ENCODE measurements around the gene ACOT11. TPM values are rescaled to one million over a fixed set of nuclear protein-coding genes. Genes with fewer than 3 reads are reported as not detected.

ACOT11 gene
- total and polyA plus RNA-seq, 3 experiments from 2014 or later = 0.09 to 0.58 (median 0.37) TPM

DNA sequence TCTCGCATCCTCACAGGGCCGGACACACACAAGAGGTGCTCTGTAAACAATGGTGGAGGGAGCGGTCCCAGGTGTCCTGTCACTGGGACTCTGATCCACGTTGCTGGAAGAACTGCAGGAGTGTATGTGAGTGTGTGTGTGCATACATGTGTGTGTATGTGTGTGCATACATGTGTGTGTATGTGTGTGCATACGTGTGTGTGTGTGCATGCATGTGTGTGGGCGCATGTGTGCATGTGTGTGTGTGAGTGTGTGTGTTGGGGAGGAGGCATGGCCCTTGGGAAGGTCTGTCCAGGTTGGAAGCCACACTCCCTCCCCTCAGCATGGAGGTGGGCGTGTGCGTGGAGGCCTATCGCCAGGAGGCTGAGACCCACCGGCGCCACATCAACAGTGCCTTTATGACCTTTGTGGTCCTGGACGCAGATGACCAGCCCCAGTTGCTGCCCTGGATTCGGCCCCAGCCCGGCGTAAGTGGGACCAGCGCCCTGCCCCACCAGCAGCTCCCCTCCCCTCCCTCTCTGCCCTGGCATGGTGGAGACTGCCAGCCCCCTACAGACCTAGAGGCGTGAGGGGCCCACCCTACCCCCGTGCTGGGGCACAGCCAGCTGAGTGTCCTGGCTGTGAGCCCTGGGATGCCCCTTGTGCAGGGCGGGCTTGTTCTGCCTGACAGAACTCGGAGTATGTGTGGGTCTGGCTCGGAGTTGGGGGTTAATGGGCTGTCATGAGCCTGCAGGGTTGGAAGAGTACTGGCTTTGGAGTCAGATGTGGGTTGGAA, 53.1 kb downstream of the ACOT11 start:
- Histone ChIP-seq H3K27ac (ENCODE audit: low read depth, low read length) (no peak overlapping the region), H3K4me3 (ENCODE audit: low read length) (no peak overlapping the region), H3K27me3 (ENCODE audit: insufficient read depth, low read length, poor library complexity, severe bottlenecking) (no peaks in the 10 kb centered on the region), H3K36me3 (ENCODE audit: insufficient read depth, low read length) (no peaks in the 10 kb centered on the region), H3K9me3 (ENCODE audit: low read length) (no peaks in the 10 kb centered on the region), H3K4me1 (ENCODE audit: insufficient read depth, low read length) (peaks cover 10% of the 10 kb centered on the region)
- Mint-ChIP-seq H3K9me3 (no peaks in the 10 kb centered on the region), H3K4me1 (peaks cover 10 to 15% (median 10%) of the 10 kb centered on the region in 3 donors), H3K36me3 (no peaks in the 10 kb centered on the region), H3K4me3 (no peak overlapping the region), H3K27ac (no peak overlapping the region), H3K27me3 (no peaks in the 10 kb centered on the region)
- POLR2A ChIA-PET = no interaction called here
- CTCF ChIA-PET = no interaction called here
- no peak for DNase-seq

DNA sequence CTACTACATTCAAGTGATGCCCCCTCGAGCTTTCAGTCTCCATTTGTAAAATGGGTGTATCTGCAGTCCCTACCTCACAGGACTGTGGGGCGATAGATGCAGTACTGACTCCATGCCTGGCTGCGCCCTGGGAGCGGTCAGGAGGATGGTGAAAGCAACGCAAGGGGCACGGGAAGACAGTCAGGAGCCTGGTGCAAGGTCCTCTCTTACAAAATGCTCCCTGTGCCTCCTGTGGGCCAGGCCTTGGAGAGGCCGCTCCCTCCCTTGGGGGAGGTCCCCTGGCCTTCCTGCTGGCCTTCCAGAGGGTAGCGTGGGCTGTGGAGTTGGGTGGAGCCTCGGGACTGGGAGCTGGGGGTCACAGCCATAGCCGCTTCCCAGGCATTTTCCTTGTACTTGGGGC, 53.7 kb downstream of the ACOT11 start:
- Histone ChIP-seq H3K4me3 (ENCODE audit: low read length) (no peak overlapping the region), H3K4me1 (ENCODE audit: insufficient read depth, low read length) (peaks cover 10% of the 10 kb centered on the region), H3K27ac (ENCODE audit: low read depth, low read length) (no peak overlapping the region), H3K36me3 (ENCODE audit: insufficient read depth, low read length) (no peaks in the 10 kb centered on the region), H3K9me3 (ENCODE audit: low read length) (no peaks in the 10 kb centered on the region), H3K27me3 (ENCODE audit: insufficient read depth, low read length, poor library complexity, severe bottlenecking) (no peaks in the 10 kb centered on the region)
- no peak overlapping the region for H3K4me3 Mint-ChIP-seq
- no peaks in the 10 kb centered on the region for H3K27me3 Mint-ChIP-seq
- ChIA-PET POLR2A (no interaction called here), CTCF (no interaction called here)
- no peak for DNase-seq
- no peaks in the 10 kb centered on the region for H3K36me3 Mint-ChIP-seq
- H3K9me3 Mint-ChIP-seq = no peaks in the 10 kb centered on the region
- peaks cover 10 to 15% (median 10%) of the 10 kb centered on the region in 3 donors for H3K4me1 Mint-ChIP-seq
- no peak overlapping the region for H3K27ac Mint-ChIP-seq

DNA sequence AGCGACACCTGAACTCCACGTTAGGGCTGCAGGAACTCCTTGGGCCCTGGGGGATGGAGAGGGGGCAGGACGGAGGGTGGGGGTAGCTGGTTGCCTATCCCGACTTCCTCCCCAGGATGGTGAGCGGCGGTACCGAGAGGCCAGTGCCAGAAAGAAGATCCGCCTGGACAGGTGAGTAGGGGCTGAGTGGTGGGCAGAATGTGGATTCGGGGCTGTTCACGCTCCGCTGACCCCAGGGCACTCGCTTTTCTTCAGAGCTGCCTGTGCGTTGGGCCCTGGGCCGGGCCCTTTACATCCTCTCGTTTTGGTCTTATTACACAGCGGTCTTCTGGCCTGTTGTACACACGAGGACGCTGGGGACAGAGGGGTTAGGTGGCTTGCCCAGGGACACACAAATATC, 54.5 kb downstream of the ACOT11 start:
- H3K4me3 Mint-ChIP-seq = no peak overlapping the region
- peak overlapping the region in 1 of 8 donors; percentile 23 for H3K27ac Mint-ChIP-seq

DNA sequence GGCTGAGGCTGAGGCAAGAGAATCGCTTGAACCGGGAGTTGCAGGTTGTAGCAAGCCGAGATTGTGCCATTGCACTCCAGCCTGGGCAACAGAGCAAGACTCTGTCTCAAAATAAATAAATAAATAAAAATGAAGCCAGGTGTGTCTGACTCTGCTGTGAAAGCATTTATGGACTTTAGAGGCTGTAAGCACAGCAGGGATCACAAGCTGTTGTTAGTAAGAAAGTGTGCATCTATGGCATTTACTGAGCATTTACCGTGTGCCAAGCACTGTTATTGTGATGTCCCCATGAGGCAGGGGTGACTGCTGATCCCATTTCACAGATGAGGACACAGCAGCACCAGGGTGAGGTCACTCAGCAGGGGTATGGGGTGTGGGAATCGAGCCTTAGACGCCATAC, 55.2 kb downstream of the ACOT11 start:
- CTCF ChIA-PET = no interaction called here
- Mint-ChIP-seq H3K4me1 (peaks cover 10 to 15% (median 10%) of the 10 kb centered on the region in 3 donors), H3K27me3 (no peaks in the 10 kb centered on the region), H3K27ac (peak overlapping the region in 1 of 8 donors; percentile 67), H3K36me3 (no peaks in the 10 kb centered on the region), H3K9me3 (no peaks in the 10 kb centered on the region), H3K4me3 (no peak overlapping the region)
- Histone ChIP-seq H3K4me3 (ENCODE audit: low read length) (no peak overlapping the region), H3K27me3 (ENCODE audit: insufficient read depth, low read length, poor library complexity, severe bottlenecking) (no peaks in the 10 kb centered on the region), H3K36me3 (ENCODE audit: insufficient read depth, low read length) (no peaks in the 10 kb centered on the region), H3K9me3 (ENCODE audit: low read length) (no peaks in the 10 kb centered on the region), H3K27ac (ENCODE audit: low read depth, low read length) (no peak overlapping the region), H3K4me1 (ENCODE audit: insufficient read depth, low read length) (peaks cover 10% of the 10 kb centered on the region)
- no peak for DNase-seq
- POLR2A ChIA-PET = no interaction called here

More for the DNA sequence above, 54.5 kb downstream of the ACOT11 start:
- Histone ChIP-seq H3K9me3 (ENCODE audit: low read length) (no peaks in the 10 kb centered on the region), H3K27me3 (ENCODE audit: insufficient read depth, low read length, poor library complexity, severe bottlenecking) (no peaks in the 10 kb centered on the region), H3K4me3 (ENCODE audit: low read length) (no peak overlapping the region), H3K36me3 (ENCODE audit: insufficient read depth, low read length) (no peaks in the 10 kb centered on the region), H3K4me1 (ENCODE audit: insufficient read depth, low read length) (peaks cover 10% of the 10 kb centered on the region), H3K27ac (ENCODE audit: low read depth, low read length) (no peak overlapping the region)
- Mint-ChIP-seq H3K9me3 (no peaks in the 10 kb centered on the region), H3K27me3 (no peaks in the 10 kb centered on the region), H3K36me3 (no peaks in the 10 kb centered on the region), H3K4me1 (peaks cover 10 to 15% (median 10%) of the 10 kb centered on the region in 3 donors)
- no peak for DNase-seq
- ChIA-PET POLR2A (no interaction called here), CTCF (no interaction called here)

DNA sequence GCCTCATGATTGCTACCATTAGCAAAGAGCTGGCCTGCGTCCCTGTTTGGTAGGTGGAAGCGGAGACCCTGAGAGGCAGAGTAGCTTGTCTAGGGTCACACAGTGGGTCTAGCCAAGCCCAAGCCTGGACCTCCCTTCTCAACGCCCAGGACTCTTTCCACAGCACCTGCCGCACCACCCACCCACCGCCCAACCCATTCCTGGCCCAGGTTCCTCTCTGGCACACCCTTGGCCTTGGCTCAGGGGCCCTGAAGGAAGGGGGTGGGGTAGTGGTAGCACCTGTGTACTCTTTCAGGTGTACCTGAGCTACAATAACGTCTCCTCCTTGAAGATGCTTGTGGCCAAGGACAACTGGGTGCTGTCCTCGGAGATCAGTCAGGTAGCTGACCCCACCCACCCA, 56.0 kb downstream of the ACOT11 start:
- DNase-seq = no peak
- Histone ChIP-seq H3K36me3 (ENCODE audit: insufficient read depth, low read length) (no peaks in the 10 kb centered on the region), H3K4me1 (ENCODE audit: insufficient read depth, low read length) (peaks cover 10% of the 10 kb centered on the region), H3K27me3 (ENCODE audit: insufficient read depth, low read length, poor library complexity, severe bottlenecking) (no peaks in the 10 kb centered on the region), H3K9me3 (ENCODE audit: low read length) (no peaks in the 10 kb centered on the region), H3K4me3 (ENCODE audit: low read length) (no peak overlapping the region), H3K27ac (ENCODE audit: low read depth, low read length) (no peak overlapping the region)
- CTCF ChIA-PET = no interaction called here
- H3K4me1 Mint-ChIP-seq = peaks cover 10 to 15% (median 10%) of the 10 kb centered on the region in 3 donors
- no peaks in the 10 kb centered on the region for H3K9me3 Mint-ChIP-seq
- no peak overlapping the region for H3K4me3 Mint-ChIP-seq
- H3K27me3 Mint-ChIP-seq = no peaks in the 10 kb centered on the region
- peak overlapping the region in 3 of 8 donors; percentile 60 to 85 (median 72) for H3K27ac Mint-ChIP-seq
- no peaks in the 10 kb centered on the region for H3K36me3 Mint-ChIP-seq
- POLR2A ChIA-PET = no interaction called here

DNA sequence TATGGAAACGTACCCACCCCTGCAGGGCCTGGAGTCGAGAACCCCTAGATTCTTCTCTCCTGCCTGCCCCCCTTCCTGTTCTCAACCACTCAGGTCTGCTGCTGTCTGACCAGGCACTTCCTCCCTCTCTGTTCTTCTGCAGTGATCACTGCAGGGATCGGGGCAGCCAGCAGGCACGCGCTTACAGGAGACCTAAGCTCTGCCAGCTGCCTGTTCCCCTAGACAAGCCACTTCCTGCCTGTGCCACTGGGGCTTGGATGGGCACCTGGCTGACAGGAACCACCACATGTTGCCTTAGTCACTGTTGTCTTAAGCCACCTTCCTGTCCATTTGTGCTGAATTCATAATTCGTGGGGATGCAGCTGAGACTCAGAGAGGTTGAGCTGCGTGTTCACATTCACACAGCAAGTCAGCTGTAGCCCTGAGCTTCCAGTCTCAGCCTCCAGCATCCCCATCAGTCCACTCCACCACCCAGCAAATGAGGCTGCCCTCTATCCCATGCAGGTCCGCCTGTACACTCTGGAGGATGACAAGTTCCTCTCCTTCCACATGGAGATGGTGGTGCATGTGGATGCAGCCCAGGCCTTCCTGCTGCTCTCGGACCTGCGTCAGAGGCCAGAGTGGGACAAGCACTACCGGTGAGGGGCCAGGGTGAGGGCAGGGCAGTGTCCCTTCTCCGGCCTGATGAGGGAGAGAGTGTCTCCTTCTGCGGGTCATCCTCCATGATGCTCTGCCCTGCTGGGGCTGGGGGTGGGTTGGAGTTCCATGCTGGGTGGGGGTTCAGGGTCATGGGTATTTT, 56.7 kb downstream of the ACOT11 start:
- DNase-seq = peak in 2 of 5 donors; percentile 15 to 33
- Histone ChIP-seq H3K4me1 (ENCODE audit: insufficient read depth, low read length) (peaks cover 10% of the 10 kb centered on the region), H3K9me3 (ENCODE audit: low read length) (no peaks in the 10 kb centered on the region), H3K36me3 (ENCODE audit: insufficient read depth, low read length) (no peaks in the 10 kb centered on the region), H3K27me3 (ENCODE audit: insufficient read depth, low read length, poor library complexity, severe bottlenecking) (no peaks in the 10 kb centered on the region), H3K27ac (ENCODE audit: low read depth, low read length) (no peak overlapping the region), H3K4me3 (ENCODE audit: low read length) (no peak overlapping the region)
- Mint-ChIP-seq H3K4me1 (peaks cover 10 to 15% (median 10%) of the 10 kb centered on the region in 3 donors), H3K27ac (peak overlapping the region in 5 of 8 donors; percentile 25 to 85 (median 61)), H3K27me3 (peaks cover 0 to 2% of the 10 kb centered on the region in 2 donors), H3K4me3 (no peak overlapping the region), H3K36me3 (no peaks in the 10 kb centered on the region), H3K9me3 (no peaks in the 10 kb centered on the region)
- ChIA-PET POLR2A (no interaction called here), CTCF (no interaction called here)

DNA sequence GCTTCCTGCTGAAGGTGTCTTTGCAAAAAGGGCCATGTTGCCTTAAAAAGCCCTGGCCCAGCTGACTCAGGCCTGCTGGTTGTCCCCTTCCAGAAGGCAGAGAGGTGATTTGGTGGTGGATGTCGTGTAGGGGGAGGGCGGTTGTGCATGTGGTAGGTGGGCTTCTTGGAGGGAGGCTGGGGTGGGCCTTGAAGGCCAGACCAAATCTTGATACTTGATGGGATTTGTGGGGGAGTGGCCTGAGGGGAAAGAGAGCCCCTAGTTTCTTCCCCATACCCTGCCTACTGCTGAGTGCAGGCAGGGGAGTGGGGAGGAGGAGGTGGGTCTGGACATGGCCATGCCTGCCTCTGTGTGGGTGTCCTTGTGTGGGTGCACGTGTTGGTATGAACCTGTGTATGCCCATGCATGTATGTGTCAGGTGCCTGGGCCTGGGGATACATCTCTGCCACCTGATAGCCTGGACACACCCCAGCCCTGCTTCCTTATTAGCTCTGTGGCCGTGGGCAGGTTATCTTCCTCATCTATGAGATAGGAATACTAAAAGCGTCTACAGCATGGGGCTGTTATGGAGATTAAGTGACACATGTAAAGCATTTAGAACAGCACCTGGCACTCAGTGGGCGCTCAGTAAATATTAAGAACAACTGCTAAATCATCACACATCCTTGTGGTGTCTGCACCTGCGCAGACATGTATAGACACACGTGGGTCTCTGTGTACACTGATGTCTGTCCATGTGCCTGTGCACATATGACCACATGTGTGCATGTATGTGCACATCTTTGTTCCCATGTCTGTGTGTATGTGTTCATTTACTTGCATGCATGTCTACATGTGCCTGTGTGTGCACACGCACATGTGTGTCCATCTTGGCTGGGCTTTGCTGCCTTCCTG, 58.3 kb downstream of the ACOT11 start:
- H3K36me3 Mint-ChIP-seq = no peaks in the 10 kb centered on the region
- Histone ChIP-seq H3K4me3 (ENCODE audit: low read length) (no peak overlapping the region), H3K9me3 (ENCODE audit: low read length) (no peaks in the 10 kb centered on the region), H3K36me3 (ENCODE audit: insufficient read depth, low read length) (no peaks in the 10 kb centered on the region), H3K27me3 (ENCODE audit: insufficient read depth, low read length, poor library complexity, severe bottlenecking) (no peaks in the 10 kb centered on the region), H3K27ac (ENCODE audit: low read depth, low read length) (no peak overlapping the region), H3K4me1 (ENCODE audit: insufficient read depth, low read length) (peaks cover 10% of the 10 kb centered on the region)
- DNase-seq = no peak
- POLR2A ChIA-PET = no interaction called here
- CTCF ChIA-PET = no interaction called here
- no peak overlapping the region for H3K4me3 Mint-ChIP-seq
- H3K27me3 Mint-ChIP-seq = peaks cover 3 to 5% of the 10 kb centered on the region in 2 donors
- H3K9me3 Mint-ChIP-seq = no peaks in the 10 kb centered on the region
- H3K27ac Mint-ChIP-seq = peak overlapping the region in 1 of 8 donors; percentile 12
- H3K4me1 Mint-ChIP-seq = peaks cover 10 to 15% (median 10%) of the 10 kb centered on the region in 3 donors

DNA sequence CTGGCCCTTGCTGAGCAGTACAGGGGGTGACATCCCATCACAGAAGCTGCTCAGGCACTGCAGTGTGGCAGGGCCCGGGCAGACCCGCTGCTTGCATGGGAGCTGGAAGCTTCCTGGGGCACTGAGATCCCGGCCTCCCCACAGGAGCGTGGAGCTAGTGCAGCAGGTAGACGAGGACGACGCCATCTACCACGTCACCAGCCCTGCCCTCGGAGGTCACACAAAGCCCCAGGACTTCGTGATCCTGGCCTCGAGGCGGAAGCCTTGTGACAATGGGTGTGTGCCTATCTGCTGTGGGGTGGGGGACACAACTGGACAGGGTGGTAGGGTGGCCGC, 58.9 kb downstream of the ACOT11 start:
- peaks cover 10 to 15% (median 10%) of the 10 kb centered on the region in 3 donors for H3K4me1 Mint-ChIP-seq
- Histone ChIP-seq H3K9me3 (ENCODE audit: low read length) (no peaks in the 10 kb centered on the region), H3K27me3 (ENCODE audit: insufficient read depth, low read length, poor library complexity, severe bottlenecking) (no peaks in the 10 kb centered on the region), H3K36me3 (ENCODE audit: insufficient read depth, low read length) (no peaks in the 10 kb centered on the region), H3K27ac (ENCODE audit: low read depth, low read length) (no peak overlapping the region), H3K4me1 (ENCODE audit: insufficient read depth, low read length) (peaks cover 10% of the 10 kb centered on the region), H3K4me3 (ENCODE audit: low read length) (no peak overlapping the region)
- no peaks in the 10 kb centered on the region for H3K9me3 Mint-ChIP-seq
- no peak overlapping the region for H3K4me3 Mint-ChIP-seq
- CTCF ChIA-PET = no interaction called here
- POLR2A ChIA-PET = no interaction called here
- H3K27ac Mint-ChIP-seq = no peak overlapping the region
- DNase-seq = no peak
- no peaks in the 10 kb centered on the region for H3K36me3 Mint-ChIP-seq
- peaks cover 3 to 5% of the 10 kb centered on the region in 2 donors for H3K27me3 Mint-ChIP-seq
